ENCODE measurements around the gene VWC2. TPM values are rescaled to one million over a fixed set of nuclear protein-coding genes. Genes with fewer than 3 reads are reported as not detected.

Gene VWC2
- total RNA-seq, 1 experiment from 2014 or later = not detected

DNA sequence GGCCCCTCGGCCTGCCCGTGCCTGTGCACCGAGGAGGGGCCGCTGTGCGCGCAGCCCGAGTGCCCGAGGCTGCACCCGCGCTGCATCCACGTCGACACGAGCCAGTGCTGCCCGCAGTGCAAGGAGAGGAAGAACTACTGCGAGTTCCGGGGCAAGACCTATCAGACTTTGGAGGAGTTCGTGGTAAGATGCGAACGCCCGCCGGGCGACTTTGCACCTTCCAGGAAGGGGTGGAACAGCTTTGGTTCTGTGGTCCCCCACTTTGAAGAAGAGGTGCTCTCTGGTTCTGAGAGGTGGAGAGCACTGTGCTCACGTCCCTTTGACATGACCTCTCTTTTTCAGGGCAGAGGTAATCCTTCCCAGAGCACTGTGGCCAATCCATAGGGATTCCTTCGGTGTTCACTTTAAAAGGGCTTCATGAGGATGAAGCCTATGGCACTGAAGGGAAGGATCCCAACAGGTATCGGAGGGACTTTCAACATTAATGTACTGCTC lies 2.6 kb downstream of the VWC2 start:
- no peaks in the 10 kb centered on the region for H3K4me1 ChIP-seq (ENCODE audit: low read length)
- H3K4me2 ChIP-seq (ENCODE audit: low read depth, low read length, poor library complexity, severe bottlenecking) = no peak overlapping the region
- no peaks in the 10 kb centered on the region for H4K20me1 ChIP-seq (ENCODE audit: insufficient read depth, low read depth, low read length)
- H3K36me3 ChIP-seq (ENCODE audit: insufficient read depth, low read length) = no peaks in the 10 kb centered on the region
- no peak overlapping the region for H3K9ac ChIP-seq (ENCODE audit: low read length)
- no peak overlapping the region for H3K27ac ChIP-seq (ENCODE audit: low read length)
- H3K79me2 ChIP-seq (ENCODE audit: low read length) = no peaks in the 10 kb centered on the region
- no peak overlapping the region for H3K4me3 ChIP-seq (ENCODE audit: low read length)
- no peaks in the 10 kb centered on the region for H3K9me2 ChIP-seq (replicated peaks; ENCODE audit: insufficient read depth, low read length)
- no peak overlapping the region for H2AFZ ChIP-seq (ENCODE audit: low read length)
- H3K27me3 ChIP-seq (ENCODE audit: low read length) = no peaks in the 10 kb centered on the region
- H3K9me3 ChIP-seq (ENCODE audit: low read length) = no peaks in the 10 kb centered on the region; the same call in 1 of the 2 replicates
- DNase-seq = no peak

DNA sequence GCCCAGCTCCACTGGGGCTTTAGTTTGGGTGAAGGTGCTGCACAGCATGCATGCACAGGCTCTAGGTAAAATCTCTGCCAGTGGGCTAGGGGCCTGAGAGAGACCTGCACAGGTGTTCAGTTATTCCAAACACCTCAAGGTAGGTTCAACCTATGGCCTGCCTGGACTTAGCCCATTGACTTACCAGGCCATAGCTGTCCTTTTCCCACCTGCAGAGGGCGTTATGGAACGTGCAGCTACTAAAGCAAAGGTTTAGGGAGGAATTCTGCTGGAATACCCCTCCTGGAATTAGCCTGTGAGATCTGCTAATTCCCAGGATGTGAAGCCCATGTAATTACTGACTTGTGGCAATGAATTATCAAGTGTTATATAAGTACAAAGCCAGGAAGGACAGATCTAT lies 3.6 kb downstream of the VWC2 start:
- no peaks in the 10 kb centered on the region for H3K36me3 ChIP-seq (ENCODE audit: insufficient read depth, low read length)
- no peak for DNase-seq
- H3K4me3 ChIP-seq (ENCODE audit: low read length) = no peak overlapping the region
- no peak overlapping the region for H3K27ac ChIP-seq (ENCODE audit: low read length)
- no peak overlapping the region for H3K9ac ChIP-seq (ENCODE audit: low read length)
- no peaks in the 10 kb centered on the region; the same call in 1 of the 2 replicates for H3K9me3 ChIP-seq (ENCODE audit: low read length)
- no peaks in the 10 kb centered on the region for H4K20me1 ChIP-seq (ENCODE audit: insufficient read depth, low read depth, low read length)
- H2AFZ ChIP-seq (ENCODE audit: low read length) = no peak overlapping the region
- H3K4me1 ChIP-seq (ENCODE audit: low read length) = no peaks in the 10 kb centered on the region
- no peaks in the 10 kb centered on the region for H3K79me2 ChIP-seq (ENCODE audit: low read length)
- H3K4me2 ChIP-seq (ENCODE audit: low read depth, low read length, poor library complexity, severe bottlenecking) = no peak overlapping the region
- no peaks in the 10 kb centered on the region for H3K27me3 ChIP-seq (ENCODE audit: low read length)
- no peaks in the 10 kb centered on the region for H3K9me2 ChIP-seq (replicated peaks; ENCODE audit: insufficient read depth, low read length)

DNA sequence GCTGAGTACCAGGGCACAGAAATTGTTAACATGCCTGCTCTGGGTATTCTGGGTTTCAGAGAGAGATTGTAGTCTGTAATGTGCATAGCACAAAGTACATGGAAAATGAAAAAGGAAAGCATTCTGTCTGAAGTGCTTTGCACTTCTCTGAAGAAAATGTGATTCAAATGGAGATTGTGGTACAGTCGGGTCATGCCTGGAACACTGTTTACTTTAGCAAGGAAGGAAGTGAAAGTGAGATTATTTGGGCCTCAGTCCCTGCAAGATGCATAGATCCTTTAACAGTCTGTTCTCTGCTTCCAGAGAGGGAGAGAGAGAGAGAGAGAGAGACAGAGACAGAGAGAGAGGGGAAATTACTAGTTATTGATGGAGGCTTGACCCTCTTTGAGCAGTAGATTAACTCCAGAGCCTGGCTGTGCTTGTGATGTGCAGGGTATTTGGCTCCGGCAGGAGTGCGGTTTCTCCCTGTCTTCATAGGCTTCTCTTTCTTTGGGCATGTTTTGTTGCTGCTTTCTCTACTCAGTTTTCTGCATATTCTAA lies 5.4 kb downstream of the VWC2 start:
- H4K20me1 ChIP-seq (ENCODE audit: insufficient read depth, low read depth, low read length) = no peaks in the 10 kb centered on the region
- no peak overlapping the region for H3K4me2 ChIP-seq (ENCODE audit: low read depth, low read length, poor library complexity, severe bottlenecking)
- no peaks in the 10 kb centered on the region for H3K79me2 ChIP-seq (ENCODE audit: low read length)
- H3K4me3 ChIP-seq (ENCODE audit: low read length) = no peak overlapping the region
- H3K9me2 ChIP-seq (replicated peaks; ENCODE audit: insufficient read depth, low read length) = no peaks in the 10 kb centered on the region
- no peak for DNase-seq
- H3K27me3 ChIP-seq (ENCODE audit: low read length) = no peaks in the 10 kb centered on the region
- H3K9ac ChIP-seq (ENCODE audit: low read length) = no peak overlapping the region
- H2AFZ ChIP-seq (ENCODE audit: low read length) = no peak overlapping the region
- H3K36me3 ChIP-seq (ENCODE audit: insufficient read depth, low read length) = no peaks in the 10 kb centered on the region
- no peak overlapping the region for H3K27ac ChIP-seq (ENCODE audit: low read length)
- no peaks in the 10 kb centered on the region; the same call in 1 of the 2 replicates for H3K9me3 ChIP-seq (ENCODE audit: low read length)
- H3K4me1 ChIP-seq (ENCODE audit: low read length) = no peaks in the 10 kb centered on the region

DNA sequence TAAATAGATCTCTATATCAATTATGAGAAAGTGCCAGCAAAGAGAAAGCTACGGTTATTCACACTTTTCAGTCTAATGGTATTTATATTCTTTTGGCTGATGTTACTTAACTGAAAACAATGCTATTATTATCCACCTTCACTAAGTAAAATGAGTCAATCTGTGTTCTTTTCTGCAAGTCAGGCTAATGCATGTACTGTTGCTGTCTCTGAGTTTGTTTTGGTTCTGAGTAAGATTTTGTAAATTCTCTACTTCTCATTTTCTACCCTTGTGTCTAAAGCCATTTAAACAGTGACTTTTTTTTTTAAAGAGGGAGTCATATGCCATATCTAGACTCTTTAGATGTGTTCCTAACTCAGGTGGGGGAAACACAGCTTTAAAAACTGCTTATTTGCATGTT lies 7.5 kb downstream of the VWC2 start:
- Histone ChIP-seq H3K4me2 (ENCODE audit: low read depth, low read length, poor library complexity, severe bottlenecking) (no peak overlapping the region), H2AFZ (ENCODE audit: low read length) (no peak overlapping the region), H3K4me1 (ENCODE audit: low read length) (no peaks in the 10 kb centered on the region), H3K9ac (ENCODE audit: low read length) (no peak overlapping the region), H3K27me3 (ENCODE audit: low read length) (no peaks in the 10 kb centered on the region), H3K4me3 (ENCODE audit: low read length) (no peak overlapping the region), H3K9me3 (ENCODE audit: low read length) (no peaks in the 10 kb centered on the region), H3K36me3 (ENCODE audit: insufficient read depth, low read length) (no peaks in the 10 kb centered on the region), H3K9me2 (replicated peaks; ENCODE audit: insufficient read depth, low read length) (no peaks in the 10 kb centered on the region), H4K20me1 (ENCODE audit: insufficient read depth, low read depth, low read length) (no peaks in the 10 kb centered on the region), H3K27ac (ENCODE audit: low read length) (no peak overlapping the region), H3K79me2 (ENCODE audit: low read length) (no peaks in the 10 kb centered on the region)
- no peak for DNase-seq

DNA sequence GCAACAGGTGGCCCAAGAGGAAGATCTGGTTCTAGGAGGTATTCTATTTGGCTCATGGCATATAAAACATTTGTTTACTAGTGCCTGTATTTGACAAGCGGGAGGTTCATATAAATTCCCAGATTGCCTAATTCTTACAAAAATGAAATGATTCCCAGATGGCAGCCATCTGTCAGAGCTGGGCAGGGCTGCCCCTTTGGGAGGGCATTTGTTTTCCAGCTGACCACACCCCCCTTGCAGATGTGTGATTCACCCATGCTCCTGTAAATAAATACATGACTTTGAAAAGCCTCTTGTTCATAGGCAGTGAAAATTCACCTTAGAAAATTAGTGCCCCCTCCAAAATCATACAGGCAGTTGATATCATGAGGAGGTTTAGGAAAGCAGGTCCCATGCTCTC lies 8.6 kb downstream of the VWC2 start:
- Histone ChIP-seq H3K4me1 (ENCODE audit: low read length) (no peaks in the 10 kb centered on the region), H3K27ac (ENCODE audit: low read length) (no peak overlapping the region), H3K9me2 (replicated peaks; ENCODE audit: insufficient read depth, low read length) (no peaks in the 10 kb centered on the region), H3K9ac (ENCODE audit: low read length) (no peak overlapping the region), H3K27me3 (ENCODE audit: low read length) (no peaks in the 10 kb centered on the region), H3K4me2 (ENCODE audit: low read depth, low read length, poor library complexity, severe bottlenecking) (no peak overlapping the region), H4K20me1 (ENCODE audit: insufficient read depth, low read depth, low read length) (no peaks in the 10 kb centered on the region), H3K4me3 (ENCODE audit: low read length) (no peak overlapping the region), H3K79me2 (ENCODE audit: low read length) (no peaks in the 10 kb centered on the region), H3K9me3 (ENCODE audit: low read length) (no peaks in the 10 kb centered on the region), H3K36me3 (ENCODE audit: insufficient read depth, low read length) (no peaks in the 10 kb centered on the region), H2AFZ (ENCODE audit: low read length) (no peak overlapping the region)
- DNase-seq = no peak

DNA sequence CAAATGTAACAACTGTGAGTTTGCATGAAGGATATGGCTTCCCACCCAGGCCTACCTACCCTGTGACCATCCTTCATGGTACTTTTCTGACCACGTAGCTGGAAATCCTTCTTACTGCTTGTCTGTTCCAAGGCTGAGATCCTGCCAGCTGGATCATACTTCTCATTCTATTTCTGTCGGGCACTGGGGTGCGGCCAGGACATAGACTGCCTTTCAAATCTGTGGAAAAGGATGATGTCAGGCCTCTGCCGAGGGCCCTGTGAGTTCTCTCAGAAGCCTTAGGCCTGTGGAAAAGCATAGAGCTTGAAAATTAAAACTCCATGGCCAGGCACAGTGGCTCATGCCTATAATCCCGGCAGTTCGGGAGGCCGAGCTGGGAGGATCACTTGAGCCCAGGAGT lies 10.0 kb downstream of the VWC2 start:
- no peak overlapping the region for H2AFZ ChIP-seq (ENCODE audit: low read length)
- H3K27ac ChIP-seq (ENCODE audit: low read length) = no peak overlapping the region
- no peaks in the 10 kb centered on the region for H3K9me3 ChIP-seq (ENCODE audit: low read length)
- H3K9me2 ChIP-seq (replicated peaks; ENCODE audit: insufficient read depth, low read length) = no peaks in the 10 kb centered on the region
- no peaks in the 10 kb centered on the region for H3K79me2 ChIP-seq (ENCODE audit: low read length)
- no peaks in the 10 kb centered on the region for H3K36me3 ChIP-seq (ENCODE audit: insufficient read depth, low read length)
- no peaks in the 10 kb centered on the region for H3K27me3 ChIP-seq (ENCODE audit: low read length)
- no peak overlapping the region for H3K9ac ChIP-seq (ENCODE audit: low read length)
- no peak overlapping the region for H3K4me3 ChIP-seq (ENCODE audit: low read length)
- no peak for DNase-seq
- H3K4me2 ChIP-seq (ENCODE audit: low read depth, low read length, poor library complexity, severe bottlenecking) = no peak overlapping the region
- H4K20me1 ChIP-seq (ENCODE audit: insufficient read depth, low read depth, low read length) = no peaks in the 10 kb centered on the region
- H3K4me1 ChIP-seq (ENCODE audit: low read length) = no peaks in the 10 kb centered on the region

DNA sequence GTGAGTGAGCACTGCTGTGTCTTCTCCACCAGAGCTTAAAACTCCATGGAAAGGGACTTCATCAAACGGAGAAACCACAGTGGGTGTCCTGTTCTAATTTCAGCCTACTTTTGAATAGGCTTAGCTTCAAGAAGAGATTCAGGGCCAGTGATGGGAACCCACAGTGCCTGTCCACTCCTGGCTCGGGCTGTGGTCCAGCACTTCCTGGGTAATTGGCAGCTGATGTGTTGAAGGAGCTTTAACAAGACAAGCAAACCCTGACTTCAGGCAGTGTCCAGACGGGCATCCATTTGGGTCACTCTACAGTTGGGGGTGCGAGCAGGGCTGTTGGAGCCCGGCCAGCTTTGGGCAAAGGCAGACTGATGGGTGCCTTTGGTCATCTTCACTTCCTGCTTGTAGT lies 14.5 kb downstream of the VWC2 start:
- Histone ChIP-seq H3K27me3 (ENCODE audit: low read length) (no peaks in the 10 kb centered on the region), H3K4me2 (ENCODE audit: low read depth, low read length, poor library complexity, severe bottlenecking) (no peak overlapping the region), H3K79me2 (ENCODE audit: low read length) (no peaks in the 10 kb centered on the region), H3K9me3 (ENCODE audit: low read length) (no peaks in the 10 kb centered on the region), H4K20me1 (ENCODE audit: insufficient read depth, low read depth, low read length) (no peaks in the 10 kb centered on the region), H3K4me1 (ENCODE audit: low read length) (peaks cover 21% of the 10 kb centered on the region), H3K27ac (ENCODE audit: low read length) (no peak overlapping the region), H3K9ac (ENCODE audit: low read length) (no peak overlapping the region), H3K4me3 (ENCODE audit: low read length) (no peak overlapping the region), H3K36me3 (ENCODE audit: insufficient read depth, low read length) (no peaks in the 10 kb centered on the region), H2AFZ (ENCODE audit: low read length) (no peak overlapping the region), H3K9me2 (replicated peaks; ENCODE audit: insufficient read depth, low read length) (no peaks in the 10 kb centered on the region)
- no peak for DNase-seq

DNA sequence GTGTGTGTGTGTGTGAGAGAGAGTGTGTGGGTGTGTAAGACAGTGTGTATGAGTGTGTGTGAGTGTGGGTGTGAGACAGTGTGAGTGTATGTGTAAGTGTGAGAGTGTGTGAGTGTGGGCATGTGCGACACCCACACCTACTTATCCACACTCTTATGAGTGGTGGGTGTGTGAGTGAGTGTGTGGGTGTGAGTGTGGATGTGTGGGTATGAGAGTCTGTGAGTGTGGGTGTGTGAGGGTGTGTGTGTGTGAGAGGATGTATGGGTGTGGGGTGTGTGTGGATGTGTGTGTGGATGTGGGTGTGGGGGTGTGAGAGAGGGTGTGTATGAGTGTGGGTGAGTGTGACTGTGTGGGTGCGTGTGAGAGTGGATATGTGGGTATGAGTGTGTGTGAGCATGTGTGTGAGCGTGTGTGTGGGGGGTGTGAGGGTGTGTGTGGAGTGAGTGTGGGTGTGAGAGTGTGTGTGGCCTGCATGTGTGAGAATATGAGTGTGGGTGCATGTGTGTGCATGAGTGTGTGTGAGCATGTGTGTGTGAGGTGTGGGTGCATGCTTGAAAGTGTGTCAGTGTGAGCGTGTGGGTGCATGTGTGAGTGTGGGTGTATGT lies 15.1 kb downstream of the VWC2 start:
- DNase-seq = no peak
- no peaks in the 10 kb centered on the region for H3K36me3 ChIP-seq (ENCODE audit: insufficient read depth, low read length)

More for the DNA sequence above, 15.1 kb downstream of the VWC2 start:
- Histone ChIP-seq H3K27ac (ENCODE audit: low read length) (no peak overlapping the region), H3K9ac (ENCODE audit: low read length) (no peak overlapping the region), H3K4me3 (ENCODE audit: low read length) (no peak overlapping the region), H3K79me2 (ENCODE audit: low read length) (no peaks in the 10 kb centered on the region), H2AFZ (ENCODE audit: low read length) (no peak overlapping the region), H3K9me2 (replicated peaks; ENCODE audit: insufficient read depth, low read length) (no peaks in the 10 kb centered on the region), H3K4me2 (ENCODE audit: low read depth, low read length, poor library complexity, severe bottlenecking) (no peak overlapping the region), H3K9me3 (ENCODE audit: low read length) (no peaks in the 10 kb centered on the region), H3K27me3 (ENCODE audit: low read length) (no peaks in the 10 kb centered on the region), H4K20me1 (ENCODE audit: insufficient read depth, low read depth, low read length) (no peaks in the 10 kb centered on the region), H3K4me1 (ENCODE audit: low read length) (peaks cover 21% of the 10 kb centered on the region)

All from Karpas-422 (cell line).